ENCODE data around the gene TMEM59L.
A peak's percentile ranks its signal among the peaks of the same experiment; 100 is the strongest.
"Not testable (repeated sequence)": the region's sequence is repeated elsewhere in the genome, so short reads cannot be mapped to it uniquely, and the experiment has no call there.

TMEM59L gene

GRCh38 chr19:18612772-18613588 lies at the start of gene TMEM59L:
Gene TMEM59L, plus strand, starts transcription at chr19:18612870. Its CDS starts 89 bp downstream, at chr19:18612959.
- peak; percentile 31 to 48 for DNase-seq

- DNase-seq: no peak
These were observed 45.7 kb upstream of the TMEM59L start for GRCh38 chr19:18566953-18567352.

DNA sequence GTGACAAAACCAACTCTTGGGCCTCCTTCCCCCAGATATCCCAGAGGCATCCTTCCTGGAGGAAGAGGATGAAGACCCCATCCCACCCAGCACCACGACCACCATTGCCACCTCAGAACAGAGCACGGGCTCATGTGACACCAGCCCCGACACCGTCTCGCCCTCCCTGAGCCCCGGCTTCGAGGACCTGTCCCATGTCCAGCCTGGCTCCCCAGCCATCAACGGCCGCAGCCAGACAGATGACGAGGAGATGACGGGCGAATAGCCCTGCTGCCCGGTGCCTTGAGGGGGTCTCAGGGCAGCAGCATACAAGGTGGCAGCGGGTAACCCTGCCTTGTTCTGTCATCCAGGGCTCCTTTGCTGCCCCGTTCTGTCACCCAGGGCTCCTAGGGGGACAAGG lies 44.3 kb upstream of the TMEM59L start:
- DNase-seq: no peak

DNA sequence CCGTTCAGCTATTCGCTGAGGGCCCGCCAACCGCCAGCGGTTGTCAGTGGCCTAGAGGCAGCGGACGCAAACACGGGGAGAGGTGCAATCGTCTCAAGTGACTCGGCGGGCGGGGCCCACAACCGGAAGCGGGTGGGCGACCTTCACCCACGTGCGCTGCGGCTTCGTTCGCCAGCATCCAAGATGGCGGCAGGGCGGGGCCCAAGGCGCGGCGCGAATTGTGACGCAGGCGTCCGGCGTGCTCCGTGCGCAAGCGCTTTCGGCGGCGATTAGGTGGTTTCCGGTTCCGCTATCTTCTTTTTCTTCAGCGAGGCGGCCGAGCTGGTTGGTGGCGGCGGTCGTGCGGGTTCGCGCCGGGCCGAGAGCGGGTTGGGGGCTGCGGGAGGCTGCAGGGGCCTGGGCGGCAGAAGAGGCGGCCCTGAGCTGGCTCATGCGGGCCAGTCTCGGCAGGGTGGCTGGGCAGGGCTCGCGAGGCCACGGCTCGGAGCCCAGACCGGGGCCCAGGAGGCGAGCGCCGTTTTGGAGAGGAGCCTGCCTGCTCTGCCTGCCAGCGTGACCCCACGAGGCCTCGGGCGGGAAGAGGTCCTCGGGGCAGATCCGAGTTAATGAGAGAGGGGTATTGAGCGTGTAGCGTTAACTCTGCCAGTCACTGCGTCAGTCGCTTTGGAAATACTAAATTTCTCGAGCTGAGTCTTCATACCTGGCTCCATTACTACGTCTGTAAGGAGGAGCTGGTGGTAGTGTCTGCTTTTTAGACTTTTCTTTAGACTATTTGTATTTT lies 40.9 kb upstream of the TMEM59L start, which contains the start of gene UBA52:
UBA52 (plus strand) TSS at position 294 of the 781 bp plus-strand sequence. CDS start 1,444 bp downstream, outside the sequence.
- peak; percentile 98 for DNase-seq

- DNase-seq: no peak
These were observed 37.9 kb upstream of the TMEM59L start for GRCh38 chr19:18574691-18575291.

DNA sequence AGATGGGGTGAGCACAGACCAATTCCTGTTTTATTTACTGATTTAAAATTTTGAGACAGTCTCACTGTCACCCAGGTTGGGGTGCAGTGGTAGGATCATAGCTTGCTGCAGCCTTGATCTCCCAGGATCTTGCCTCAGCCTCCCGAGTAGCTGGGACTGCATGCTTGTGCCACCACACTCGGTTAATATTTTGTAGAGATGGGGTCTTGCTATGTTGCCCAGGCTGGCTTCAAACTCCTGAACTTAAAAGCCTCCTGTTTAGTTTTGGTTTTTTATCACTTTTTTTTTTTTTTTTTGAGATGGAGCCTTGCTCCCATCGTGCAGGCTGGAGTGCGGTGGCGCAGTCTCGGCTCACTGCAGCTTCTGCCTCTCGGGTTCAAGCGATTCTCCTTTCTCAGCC lies 36.3 kb upstream of the TMEM59L start:
- DNase-seq: no peak

DNA sequence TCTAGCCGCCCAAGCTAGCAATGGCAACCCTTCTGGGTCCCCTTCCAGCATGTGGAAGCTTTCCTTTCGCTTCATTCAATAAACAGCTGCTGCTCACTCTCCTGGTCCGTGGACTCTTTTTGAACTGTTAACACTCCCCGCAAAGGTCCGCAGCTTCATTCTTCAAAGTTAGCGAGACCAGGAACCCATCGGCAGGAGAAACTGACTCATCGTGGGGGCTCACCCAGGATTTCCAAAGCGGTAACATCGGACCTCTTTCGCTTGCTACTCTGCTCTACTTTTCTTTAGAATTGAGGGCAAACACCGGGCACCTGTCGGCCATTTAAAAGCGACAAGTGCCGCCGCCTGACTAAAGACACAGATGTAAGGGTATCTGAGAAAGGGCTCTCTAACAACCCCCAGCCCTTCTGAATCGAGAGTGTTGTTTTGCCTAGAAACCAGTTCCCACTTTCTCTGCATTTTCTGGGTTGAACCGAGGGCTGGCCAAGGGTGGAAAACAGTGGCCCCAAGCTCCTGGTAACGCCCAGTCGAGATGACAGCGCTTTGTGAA lies 35.2 kb upstream of the TMEM59L start:
- DNase-seq: no peak

DNA sequence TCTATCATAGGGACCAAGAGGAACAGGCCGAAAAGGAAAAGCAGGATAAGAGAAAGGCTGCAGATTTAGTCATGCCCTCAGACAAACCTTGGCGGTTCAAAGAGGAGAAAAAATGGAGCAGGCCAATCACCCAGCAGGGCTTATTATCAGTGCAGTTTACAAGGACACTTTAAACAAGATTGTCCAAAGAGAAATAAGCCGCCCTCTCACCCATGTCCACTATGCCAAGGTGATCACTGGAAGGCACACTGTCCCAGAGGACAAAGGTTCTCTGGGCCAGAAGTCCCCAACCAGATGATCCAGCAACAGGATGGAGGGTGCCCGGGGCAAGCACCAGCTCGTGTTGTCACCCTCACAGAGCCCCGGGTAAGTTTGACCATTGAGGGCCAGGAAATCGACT lies 32.4 kb upstream of the TMEM59L start:
- no peak for DNase-seq

DNA sequence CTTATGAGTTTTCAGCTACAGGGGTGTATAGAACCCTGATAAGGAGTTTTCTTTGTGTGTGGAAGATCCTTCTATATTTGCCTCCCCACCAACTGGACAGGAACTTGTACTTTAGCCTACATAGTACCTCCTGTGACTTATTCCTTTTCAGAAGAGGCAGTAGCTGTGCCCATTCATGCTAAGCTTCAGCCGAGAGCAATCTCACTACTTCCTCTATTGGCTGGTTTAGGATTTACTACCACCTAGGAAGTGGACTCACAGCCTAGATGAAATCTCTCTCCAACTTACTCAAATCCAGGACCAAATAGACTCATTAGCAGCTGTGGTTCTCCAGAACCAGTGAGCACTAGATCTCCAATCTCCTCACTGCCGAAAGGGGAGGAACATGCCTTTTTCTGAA lies 26.4 kb upstream of the TMEM59L start:
- DNase-seq: no peak

DNA sequence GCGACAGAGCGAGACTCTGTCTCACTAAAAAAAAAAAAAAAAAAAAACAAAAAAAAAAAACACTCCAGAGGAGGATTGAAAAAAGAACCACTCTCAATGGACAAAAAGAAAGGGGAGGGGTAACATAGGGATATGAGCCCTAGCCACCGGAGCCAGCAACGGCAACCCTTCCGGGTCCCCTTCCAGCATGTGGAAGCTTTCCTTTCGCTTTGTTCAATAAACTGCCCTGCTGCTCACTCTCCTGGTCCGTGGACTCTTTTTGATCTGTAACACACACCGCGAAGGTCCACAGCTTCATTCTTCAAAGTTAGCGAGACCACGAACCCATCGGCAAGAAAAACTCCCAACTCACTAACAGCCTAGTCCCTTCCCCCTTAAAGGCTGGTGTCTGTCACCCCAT lies 25.1 kb upstream of the TMEM59L start:
- DNase-seq: no peak

DNA sequence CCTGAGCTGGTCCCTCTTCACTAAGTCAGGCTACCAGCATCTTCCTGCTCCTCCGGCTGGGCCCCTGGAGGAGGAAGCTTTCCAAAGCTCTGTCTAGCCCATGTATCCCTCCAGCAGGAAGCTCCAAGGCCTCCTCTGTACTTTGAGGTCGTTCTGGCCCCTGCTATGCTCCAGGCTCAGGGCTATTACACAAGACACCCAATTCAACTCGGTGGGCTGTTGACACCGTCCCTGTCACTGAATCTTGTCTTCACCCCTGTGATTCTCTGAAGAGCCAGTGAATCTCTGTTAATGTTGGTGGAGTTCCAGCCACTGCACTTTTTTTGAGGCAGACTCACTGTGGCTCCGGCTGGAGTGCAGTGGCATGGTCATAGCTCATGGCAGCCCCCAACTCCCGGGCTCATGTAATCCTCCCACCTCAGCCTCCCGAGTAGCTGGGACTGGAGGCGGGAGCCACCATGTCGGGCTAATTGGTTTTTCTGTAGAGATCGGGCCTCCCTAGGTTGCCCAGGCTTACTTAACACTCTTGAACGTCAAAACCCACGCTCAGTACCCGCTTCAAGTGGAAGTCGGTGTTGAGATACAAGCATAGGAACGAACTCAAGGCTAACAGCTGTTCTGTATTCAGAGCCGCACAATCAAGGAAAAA lies 24.6 kb upstream of the TMEM59L start:
- DNase-seq: no peak

GRCh38 chr19:18588611-18589379 lies 23.9 kb upstream of the TMEM59L start, which contains the start of gene REX1BD:
Gene REX1BD, plus strand, starts transcription at chr19:18588798. Its CDS starts 4 bp downstream, at chr19:18588802.
- DNase-seq: peak; percentile 89 to 91

- peak; percentile 57 to 69 for DNase-seq
These were observed 23.0 kb upstream of the TMEM59L start for GRCh38 chr19:18589380-18590272.

- no peak for DNase-seq
These were observed 22.1 kb upstream of the TMEM59L start for GRCh38 chr19:18590273-18591272.

DNA sequence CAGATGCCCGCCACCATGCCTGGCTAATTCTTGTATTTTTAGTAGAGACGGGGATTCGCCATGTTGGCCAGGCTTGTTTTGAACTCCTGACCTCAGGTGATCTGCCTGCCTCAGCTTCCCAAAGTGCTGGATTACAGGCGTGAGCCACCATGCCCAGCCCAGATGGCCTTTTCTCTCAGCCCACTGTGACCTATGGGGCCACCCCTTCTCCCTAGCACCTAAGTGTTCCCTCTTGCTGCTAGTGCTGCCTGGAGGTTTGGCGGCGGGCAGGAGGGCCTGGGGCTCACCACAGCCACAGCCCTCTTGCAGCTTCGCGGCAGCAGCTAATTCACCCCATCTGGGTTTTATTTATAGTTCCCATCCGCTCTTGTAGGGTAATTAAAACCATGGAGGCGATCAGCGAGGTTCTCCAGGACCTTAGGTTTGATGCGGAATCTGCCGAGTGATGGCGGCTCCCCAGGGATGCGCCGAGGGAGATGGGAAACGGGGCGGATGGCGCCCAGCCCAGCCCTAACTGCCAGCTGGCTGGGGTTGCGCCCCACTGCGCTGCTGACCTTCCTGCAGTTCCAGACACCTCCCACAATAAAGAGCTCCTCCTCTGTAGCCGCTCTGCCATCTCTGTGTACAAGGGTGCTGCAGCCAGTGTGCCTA lies 20.8 kb upstream of the TMEM59L start:
- no peak for DNase-seq

GRCh38 chr19:18592732-18593131 lies 19.9 kb upstream of the TMEM59L start:
- not testable (repeated sequence) for DNase-seq

GRCh38 chr19:18593367-18594095 lies 19.1 kb upstream of the TMEM59L start:
- no peak for DNase-seq
